ENCODE data around the gene OR2AG2. TPM values are rescaled to one million over a fixed set of nuclear protein-coding genes. Genes with fewer than 3 reads are reported as not detected.

OR2AG2 gene
- polyA plus RNA-seq, 2 of the 4 experiments (the other 2 are of a cell fraction): 0.04 to 0.05 TPM

DNA sequence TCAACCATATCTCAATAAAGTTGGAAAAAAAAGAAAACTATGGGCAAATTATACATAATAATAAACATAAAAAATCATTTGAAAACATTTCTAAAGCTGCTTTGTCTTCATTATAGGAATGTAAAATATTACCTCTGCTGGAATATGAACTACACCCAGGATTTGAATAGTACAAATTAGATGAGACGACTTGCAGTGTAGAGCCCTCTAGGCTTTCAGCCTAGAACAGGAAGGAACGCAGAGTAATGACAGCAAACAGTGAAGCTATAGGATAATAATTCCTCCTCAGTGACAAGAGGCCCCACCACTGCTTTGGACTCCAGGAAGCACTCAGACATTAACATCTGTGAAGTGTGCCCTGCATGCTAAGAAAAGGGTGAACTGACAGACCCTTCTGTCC is 18.8 kb upstream of the OR2AG2 start:
- ChIA-PET POLR2A (no interaction called here), CTCF (interaction anchor here (0.5 to 1.4 kb wide), 4 partner anchors 9 to 855 kb away, joined by 3 to 5 read pairs (median 4); partner anchors contain the start of gene OR6A2)
- ATAC-seq (no peak), DNase-seq (ENCODE audit: low read depth in 1 of 2, low spot score in 1 of 2) (no peak), FAIRE-seq (no peak)
- H3K4me1 ChIP-seq: no peaks in the 10 kb centered on the region
- TF ChIP-seq TP53 (CRISPR knock-in tag; IDR thresholded peaks at IDR 0.05): no peak
- TF ChIP-seq BCL3 (IDR thresholded peaks at IDR 0.05): no peak
- H3K4me3 ChIP-seq: no peak overlapping the region
- H3K27ac ChIP-seq: no peak overlapping the region
- whole genome bisulfite sequencing (ENCODE audit: missing lambda C conversion rate): 0% methylated on average over 2 of the region's 2 CpGs
- H3K4me2 ChIP-seq: no peak overlapping the region
- no peaks in the 10 kb centered on the region for H3K9me3 ChIP-seq

GRCh38 chr11:6782720-6783119 is 10.9 kb upstream of the OR2AG2 start, which contains the start of gene OR2AG1:
Gene OR2AG1, plus strand, starts transcription at chr11:6783020. Its CDS starts 2,018 bp downstream, at chr11:6785038.
- WGBS (ENCODE audit: missing lambda C conversion rate): 0% methylated on average over 2 of the region's 2 CpGs
- no peak within 1 kb of the TSS for H3K4me2 ChIP-seq
- H3K27ac ChIP-seq: no peak within 1 kb of the TSS
- H3K9me3 ChIP-seq: no peaks in the 10 kb centered on the region
- H3K4me1 ChIP-seq: no peaks in the 10 kb centered on the region
- ATAC-seq (no peak), DNase-seq (ENCODE audit: low read depth in 1 of 2, low spot score in 1 of 2) (no peak), FAIRE-seq (no peak)
- POLR2A ChIA-PET: no interaction called here
- CTCF ChIA-PET: no interaction called here
- H3K4me3 ChIP-seq: no peak within 1 kb of the TSS
- TF ChIP-seq FOSL2 (IDR thresholded peaks at IDR 0.05): no peak
- no peak for TF ChIP-seq FOSL2 (CRISPR knock-in tag; IDR thresholded peaks at IDR 0.05)
- no peak for TF ChIP-seq HDAC2 (IDR thresholded peaks at IDR 0.05)

- ChIA-PET CTCF (interaction anchor here (1.0 kb wide), 1 partner anchor 26 kb away, joined by 3 read pairs; no protein-coding TSS in a partner anchor), POLR2A (no interaction called here)
- ATAC-seq (no peak), FAIRE-seq (no peak), DNase-seq (ENCODE audit: low read depth in 1 of 2, low spot score in 1 of 2) (no peak)
- no peaks in the 10 kb centered on the region for H3K4me1 ChIP-seq
- H3K9me3 ChIP-seq: no peaks in the 10 kb centered on the region
- TF ChIP-seq CEBPB (IDR thresholded peaks at IDR 0.05) (no peak), ELK1 (IDR thresholded peaks at IDR 0.05; ENCODE audit: low read depth, low read length) (no peak), CHD4 (IDR thresholded peaks at IDR 0.05; ENCODE audit: borderline replicate concordance) (no peak), HES2 (IDR thresholded peaks at IDR 0.05) (no peak), CTCF (IDR thresholded peaks at IDR 0.05) (no peak), NPAS2 (CRISPR knock-in tag; IDR thresholded peaks at IDR 0.05; ENCODE audit: borderline replicate concordance) (no peak), EHF (CRISPR knock-in tag; IDR thresholded peaks at IDR 0.05) (no peak), CBX8 (IDR thresholded peaks at IDR 0.05) (no peak), MYC (IDR thresholded peaks at IDR 0.05; ENCODE audit: borderline replicate concordance, low read length) (no peak), JUN (IDR thresholded peaks at IDR 0.05) (no peak), SMC3 (IDR thresholded peaks at IDR 0.05) (no peak)
- TF ChIP-seq, protein P1, sequence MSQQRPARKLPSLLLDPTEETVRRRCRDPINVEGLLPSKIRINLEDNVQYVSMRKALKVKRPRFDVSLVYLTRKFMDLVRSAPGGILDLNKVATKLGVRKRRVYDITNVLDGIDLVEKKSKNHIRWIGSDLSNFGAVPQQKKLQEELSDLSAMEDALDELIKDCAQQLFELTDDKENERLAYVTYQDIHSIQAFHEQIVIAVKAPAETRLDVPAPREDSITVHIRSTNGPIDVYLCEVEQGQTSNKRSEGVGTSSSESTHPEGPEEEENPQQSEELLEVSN (IDR thresholded peaks at IDR 0.05; ENCODE audit: borderline replicate concordance, low read depth): no peak
- H3K4me2 ChIP-seq: no peak overlapping the region
- H3K27ac ChIP-seq: no peak overlapping the region
- H3K4me3 ChIP-seq: no peak overlapping the region
These were observed 9.1 kb upstream of the OR2AG2 start for GRCh38 chr11:6780829-6781228.

Data from A549 (cell line).